WTC11 (cell line): ENCODE results near the gene SHLD1. TPM values are rescaled to one million over a fixed set of nuclear protein-coding genes. Genes with fewer than 3 reads are reported as not detected.
A peak's percentile ranks its signal among the peaks of the same experiment; 100 is the strongest.

Experiments
- ATAC-seq: fragments of 200-7000 bp; cut with Tn5 transposase; 2 replicates; pipeline ENCODE4 v1.10.0; 2021; ENCODE audit warnings: mild to moderate bottlenecking, moderate library complexity
- CTCF ChIA-PET: fragments of 300-600 bp; sonication (Branson Sonifier 250); formaldehyde crosslinking; loops from one replicate; lab custom pipeline; 2021; ENCODE audit warnings: antibody characterized with exemption; lab: Charles Lee
- POLR2A ChIA-PET: fragments of 350-600 bp; sonication (Branson Sonifier 250); formaldehyde crosslinking; loops from one replicate; lab custom pipeline; 2021; ENCODE audit warnings: antibody characterized with exemption; lab: Charles Lee
- DNase-seq: peaks from one replicate; pipeline ENCODE4 v3.0.0; 2021; ENCODE audit warnings: low spot score
- H3K27ac Mint-ChIP-seq: 2 replicates; pipeline ENCODE4 v1.8.0; 2021; ENCODE audit warnings: mixed read lengths
- H3K27me3 Mint-ChIP-seq: 2 replicates; pipeline ENCODE4 v1.8.0; 2021; ENCODE audit warnings: low read depth, mild to moderate bottlenecking, moderate library complexity, mixed read lengths
- H3K36me3 Mint-ChIP-seq: 2 replicates; pipeline ENCODE4 v1.8.0; 2021; ENCODE audit warnings: mixed read lengths
- H3K4me1 Mint-ChIP-seq: 2 replicates; pipeline ENCODE4 v1.8.0; 2022; ENCODE audit warnings: mixed read lengths
- H3K4me3 Mint-ChIP-seq: 2 replicates; pipeline ENCODE4 v1.8.0; 2021; ENCODE audit warnings: mild to moderate bottlenecking, moderate library complexity, mixed read lengths
- H3K9me3 Mint-ChIP-seq: 2 replicates; pipeline ENCODE4 v1.8.0; 2021; ENCODE audit warnings: mixed read lengths
- ETV6 ChIP-seq: sonication (generic); formaldehyde crosslinking; IDR thresholded peaks from 2 replicates; pipeline ENCODE4 v1.8.1; 2022; ENCODE audit warnings: mild to moderate bottlenecking, missing genetic modification reagents
- GABPB1 ChIP-seq: sonication (generic); formaldehyde crosslinking; IDR thresholded peaks from 2 replicates; pipeline ENCODE4 v1.8.1; 2023; ENCODE audit warnings: mild to moderate bottlenecking, missing genetic modification reagents
- GRHL2 ChIP-seq: fragments of 250-450 bp; sonication (Bioruptor Pico); IDR thresholded peaks from 2 replicates; pipeline ENCODE4 v1.8.0; 2022; ENCODE audit warnings: mild to moderate bottlenecking, moderate library complexity; ENCODE audit not compliant: insufficient replicate concordance, severe bottlenecking
- GTF2I ChIP-seq: fragments of 250-450 bp; sonication (Bioruptor Pico); conservative IDR thresholded peaks from 2 replicates; pipeline ENCODE4 v1.4.0; 2021; ENCODE audit warnings: mild to moderate bottlenecking
- IRF2 ChIP-seq: sonication (generic); formaldehyde crosslinking; IDR thresholded peaks from 2 replicates; pipeline ENCODE4 v1.8.0; 2022; ENCODE audit warnings: low read depth, missing genetic modification reagents, borderline replicate concordance
- JAZF1 ChIP-seq: fragments of 250-450 bp; sonication (Bioruptor Pico); IDR thresholded peaks from 2 replicates; pipeline ENCODE4 v1.9.0; 2021; ENCODE audit warnings: moderate library complexity, mild to moderate bottlenecking, inconsistent platforms
- KAT7 ChIP-seq: sonication (generic); formaldehyde crosslinking; IDR thresholded peaks from 2 replicates; pipeline ENCODE4 v1.8.1; 2023; ENCODE audit warnings: missing genetic modification reagents, mild to moderate bottlenecking, borderline replicate concordance
- RELA ChIP-seq: sonication (generic); formaldehyde crosslinking; IDR thresholded peaks from 2 replicates; pipeline ENCODE4 v1.8.1; 2022; ENCODE audit warnings: missing genetic modification reagents, mild to moderate bottlenecking, borderline replicate concordance
- ZNF263 ChIP-seq: sonication (generic); formaldehyde crosslinking; IDR thresholded peaks from 2 replicates; pipeline ENCODE4 v1.8.1; 2022; ENCODE audit warnings: low read depth, mild to moderate bottlenecking, moderate library complexity, missing genetic modification reagents
- ZNF416 ChIP-seq: fragments of 250-450 bp; sonication (Bioruptor Pico); IDR thresholded peaks from 2 replicates; pipeline ENCODE4 v1.9.0; 2021; ENCODE audit warnings: mild to moderate bottlenecking, inconsistent platforms
- ZNF671 ChIP-seq: fragments of 250-450 bp; sonication (Bioruptor Pico); IDR thresholded peaks from 2 replicates; pipeline ENCODE4 v1.8.0; 2021; ENCODE audit warnings: mild to moderate bottlenecking
- total RNA-seq: library from RNA; stranded (reverse); gene quantifications from 3 replicates; pipeline ENCODE4 v1.2.3, GENCODE V29; 2021
- TF ChIP-seq, protein P1 (sequence below): sonication (generic); formaldehyde crosslinking; IDR thresholded peaks from 2 replicates; pipeline ENCODE4 v1.8.0; 2022; ENCODE audit warnings: missing genetic modification reagents
- TF ChIP-seq, protein P2 (sequence below): sonication (generic); formaldehyde crosslinking; IDR thresholded peaks from 2 replicates; pipeline ENCODE4 v1.8.1; 2022; ENCODE audit warnings: mild to moderate bottlenecking, missing genetic modification reagents, moderate library complexity, borderline replicate concordance
- TF ChIP-seq, protein P3 (sequence below): sonication (generic); formaldehyde crosslinking; IDR thresholded peaks from 2 replicates; pipeline ENCODE4 v1.8.1; 2023; ENCODE audit warnings: mild to moderate bottlenecking, moderate library complexity, missing genetic modification reagents
- TF ChIP-seq, protein P4 (sequence below): sonication (generic); formaldehyde crosslinking; IDR thresholded peaks from 2 replicates; pipeline ENCODE4 v1.8.0; 2023; ENCODE audit warnings: missing genetic modification reagents, mild to moderate bottlenecking, borderline replicate concordance

SHLD1 gene
- total RNA-seq, 1 experiment from 2014 or later: 4.1 TPM

DNA sequence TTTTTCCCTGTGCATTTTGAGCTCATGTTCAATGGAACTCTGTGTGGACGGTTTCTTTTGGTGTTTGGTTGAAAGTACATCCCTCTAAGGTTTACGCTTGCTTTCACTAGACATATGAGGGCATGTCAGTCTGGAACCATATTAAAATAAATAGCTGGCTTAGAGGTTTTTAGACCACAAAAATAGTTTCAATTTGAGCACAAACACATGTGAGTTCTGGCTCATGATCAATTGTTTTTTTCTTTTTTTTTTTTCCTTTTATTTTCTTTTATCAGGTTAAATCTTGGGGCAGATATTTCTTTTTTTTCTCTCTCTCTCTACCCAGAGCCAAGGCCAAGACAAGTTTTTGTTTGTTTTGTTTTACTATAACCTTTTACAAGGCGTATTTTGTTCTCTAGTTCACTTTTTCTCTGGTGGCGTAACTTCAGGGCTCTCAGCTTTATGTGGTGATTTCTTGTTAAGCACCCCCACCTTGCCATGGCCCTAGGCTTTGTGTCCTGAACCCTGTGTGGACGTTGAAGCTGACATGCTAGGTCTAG, 92.9 kb downstream of the SHLD1 start:
- no peak for ATAC-seq
- TF ChIP-seq ZNF671 (CRISPR knock-in tag) (no peak), KAT7 (CRISPR knock-in tag) (no peak)
- Mint-ChIP-seq H3K36me3 (no peaks in the 10 kb centered on the region), H3K4me3 (no peak overlapping the region), H3K27me3 (no peaks in the 10 kb centered on the region), H3K27ac (no peak overlapping the region; the same call in 1 of the 2 replicates), H3K9me3 (no peaks in the 10 kb centered on the region), H3K4me1 (peaks cover 11% of the 10 kb centered on the region)
- POLR2A ChIA-PET: no interaction called here
- CTCF ChIA-PET: interaction anchor here (0.7 kb wide), 1 partner anchor 146 kb away, joined by 3 read pairs; no protein-coding TSS in a partner anchor
- DNase-seq: no peak

DNA sequence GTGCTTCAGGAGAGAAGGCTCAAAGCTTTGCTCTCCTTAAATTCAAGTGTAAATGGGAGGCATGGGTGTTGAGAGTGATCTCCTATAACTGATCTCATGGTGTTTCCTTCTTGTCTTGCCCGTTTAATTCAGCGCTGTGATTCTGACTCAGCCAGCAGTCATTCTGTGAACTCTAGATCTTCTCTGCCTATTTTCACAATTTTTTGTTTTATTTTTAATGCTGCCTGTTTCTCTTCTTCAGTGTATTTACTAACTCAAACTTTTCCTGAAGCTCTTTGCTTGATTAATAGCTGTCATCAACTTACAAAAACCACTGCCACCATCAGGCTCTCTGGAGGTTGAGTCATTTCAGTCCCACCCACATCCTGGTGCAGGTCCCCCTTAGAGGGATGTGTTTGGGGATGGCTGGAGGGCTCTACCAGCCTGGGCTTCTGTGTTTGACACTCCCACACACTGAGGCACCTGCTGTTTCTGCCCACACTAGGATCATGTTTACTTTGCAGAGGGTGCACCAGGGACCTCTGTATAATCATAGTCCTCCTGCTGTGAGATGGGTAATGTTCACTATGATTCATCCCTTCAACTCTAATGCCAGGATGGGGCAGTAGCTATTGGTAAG, 94.0 kb downstream of the SHLD1 start:
- Mint-ChIP-seq H3K36me3 (no peaks in the 10 kb centered on the region), H3K27ac (no peak overlapping the region), H3K27me3 (no peaks in the 10 kb centered on the region), H3K4me3 (no peak overlapping the region), H3K9me3 (no peaks in the 10 kb centered on the region), H3K4me1 (peaks cover 11% of the 10 kb centered on the region)
- ChIA-PET POLR2A (no interaction called here), CTCF (no interaction called here)
- TF ChIP-seq, protein P1, sequence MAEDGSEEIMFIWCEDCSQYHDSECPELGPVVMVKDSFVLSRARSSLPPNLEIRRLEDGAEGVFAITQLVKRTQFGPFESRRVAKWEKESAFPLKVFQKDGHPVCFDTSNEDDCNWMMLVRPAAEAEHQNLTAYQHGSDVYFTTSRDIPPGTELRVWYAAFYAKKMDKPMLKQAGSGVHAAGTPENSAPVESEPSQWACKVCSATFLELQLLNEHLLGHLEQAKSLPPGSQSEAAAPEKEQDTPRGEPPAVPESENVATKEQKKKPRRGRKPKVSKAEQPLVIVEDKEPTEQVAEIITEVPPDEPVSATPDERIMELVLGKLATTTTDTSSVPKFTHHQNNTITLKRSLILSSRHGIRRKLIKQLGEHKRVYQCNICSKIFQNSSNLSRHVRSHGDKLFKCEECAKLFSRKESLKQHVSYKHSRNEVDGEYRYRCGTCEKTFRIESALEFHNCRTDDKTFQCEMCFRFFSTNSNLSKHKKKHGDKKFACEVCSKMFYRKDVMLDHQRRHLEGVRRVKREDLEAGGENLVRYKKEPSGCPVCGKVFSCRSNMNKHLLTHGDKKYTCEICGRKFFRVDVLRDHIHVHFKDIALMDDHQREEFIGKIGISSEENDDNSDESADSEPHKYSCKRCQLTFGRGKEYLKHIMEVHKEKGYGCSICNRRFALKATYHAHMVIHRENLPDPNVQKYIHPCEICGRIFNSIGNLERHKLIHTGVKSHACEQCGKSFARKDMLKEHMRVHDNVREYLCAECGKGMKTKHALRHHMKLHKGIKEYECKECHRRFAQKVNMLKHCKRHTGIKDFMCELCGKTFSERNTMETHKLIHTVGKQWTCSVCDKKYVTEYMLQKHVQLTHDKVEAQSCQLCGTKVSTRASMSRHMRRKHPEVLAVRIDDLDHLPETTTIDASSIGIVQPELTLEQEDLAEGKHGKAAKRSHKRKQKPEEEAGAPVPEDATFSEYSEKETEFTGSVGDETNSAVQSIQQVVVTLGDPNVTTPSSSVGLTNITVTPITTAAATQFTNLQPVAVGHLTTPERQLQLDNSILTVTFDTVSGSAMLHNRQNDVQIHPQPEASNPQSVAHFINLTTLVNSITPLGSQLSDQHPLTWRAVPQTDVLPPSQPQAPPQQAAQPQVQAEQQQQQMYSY (CRISPR knock-in tag): no peak
- TF ChIP-seq RELA: no peak
- TF ChIP-seq, protein P2, sequence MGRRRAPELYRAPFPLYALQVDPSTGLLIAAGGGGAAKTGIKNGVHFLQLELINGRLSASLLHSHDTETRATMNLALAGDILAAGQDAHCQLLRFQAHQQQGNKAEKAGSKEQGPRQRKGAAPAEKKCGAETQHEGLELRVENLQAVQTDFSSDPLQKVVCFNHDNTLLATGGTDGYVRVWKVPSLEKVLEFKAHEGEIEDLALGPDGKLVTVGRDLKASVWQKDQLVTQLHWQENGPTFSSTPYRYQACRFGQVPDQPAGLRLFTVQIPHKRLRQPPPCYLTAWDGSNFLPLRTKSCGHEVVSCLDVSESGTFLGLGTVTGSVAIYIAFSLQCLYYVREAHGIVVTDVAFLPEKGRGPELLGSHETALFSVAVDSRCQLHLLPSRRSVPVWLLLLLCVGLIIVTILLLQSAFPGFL: no peak
- DNase-seq (no peak), ATAC-seq (peak; percentile 32; the same call in 1 of the 2 replicates)

DNA sequence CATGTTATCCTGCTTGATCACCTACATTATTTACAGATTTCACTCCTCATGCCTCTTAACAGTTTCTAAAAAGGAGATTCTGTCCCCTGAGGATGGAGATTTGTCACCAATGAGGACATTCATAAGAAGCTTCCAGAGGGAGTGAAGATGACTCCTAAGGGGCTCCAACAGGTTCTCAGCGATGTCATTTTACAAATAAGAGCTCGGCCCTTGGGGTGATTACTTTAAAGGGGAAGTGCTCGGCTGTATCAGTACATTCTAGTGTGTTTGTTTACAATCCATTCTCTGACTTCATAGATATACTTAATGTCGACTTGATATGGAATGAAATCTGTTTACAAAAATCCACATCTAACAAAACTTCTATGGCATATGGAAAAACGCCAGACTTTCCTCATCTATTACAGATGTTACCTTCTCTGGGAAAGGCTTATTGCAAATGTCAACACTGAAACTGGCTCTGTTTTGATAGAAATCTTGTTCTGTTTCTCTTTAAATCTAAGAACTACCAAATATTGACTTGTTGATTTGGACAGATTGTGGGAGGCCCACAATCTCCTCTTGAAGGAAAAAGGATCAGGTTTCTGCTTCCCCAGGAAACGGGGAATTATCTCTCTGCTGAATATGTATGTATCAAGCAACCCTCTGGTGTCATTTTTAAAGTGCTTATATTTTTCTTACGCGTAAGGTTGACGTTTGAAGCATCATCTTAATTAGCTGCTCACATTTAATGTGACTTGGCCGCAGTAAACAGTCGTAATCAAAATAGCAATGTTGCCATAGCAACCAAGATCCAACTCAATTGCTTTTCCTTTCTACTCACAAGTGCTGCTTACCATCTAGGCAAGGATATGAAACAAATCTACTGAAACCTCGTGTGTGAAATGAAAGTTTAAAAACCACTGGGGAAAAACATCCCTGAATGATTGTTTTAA, 95.7 kb downstream of the SHLD1 start:
- Mint-ChIP-seq H3K4me3 (no peak overlapping the region), H3K4me1 (peaks cover 11% of the 10 kb centered on the region), H3K27ac (no peak overlapping the region), H3K36me3 (peaks cover 3% of the 10 kb centered on the region; the same call in 1 of the 2 replicates), H3K27me3 (no peaks in the 10 kb centered on the region), H3K9me3 (peaks cover 4% of the 10 kb centered on the region)
- no peak for ATAC-seq
- POLR2A ChIA-PET: no interaction called here
- no peak for DNase-seq
- CTCF ChIA-PET: interaction anchor here (1.3 to 2.1 kb wide), 2 partner anchors 21 to 317 kb away, joined by 3 to 7 read pairs; no protein-coding TSS in a partner anchor
- TF ChIP-seq GTF2I: no peak
- no peak for TF ChIP-seq ZNF263
- no peak for TF ChIP-seq ZNF416 (CRISPR knock-in tag)
- TF ChIP-seq, protein P3, sequence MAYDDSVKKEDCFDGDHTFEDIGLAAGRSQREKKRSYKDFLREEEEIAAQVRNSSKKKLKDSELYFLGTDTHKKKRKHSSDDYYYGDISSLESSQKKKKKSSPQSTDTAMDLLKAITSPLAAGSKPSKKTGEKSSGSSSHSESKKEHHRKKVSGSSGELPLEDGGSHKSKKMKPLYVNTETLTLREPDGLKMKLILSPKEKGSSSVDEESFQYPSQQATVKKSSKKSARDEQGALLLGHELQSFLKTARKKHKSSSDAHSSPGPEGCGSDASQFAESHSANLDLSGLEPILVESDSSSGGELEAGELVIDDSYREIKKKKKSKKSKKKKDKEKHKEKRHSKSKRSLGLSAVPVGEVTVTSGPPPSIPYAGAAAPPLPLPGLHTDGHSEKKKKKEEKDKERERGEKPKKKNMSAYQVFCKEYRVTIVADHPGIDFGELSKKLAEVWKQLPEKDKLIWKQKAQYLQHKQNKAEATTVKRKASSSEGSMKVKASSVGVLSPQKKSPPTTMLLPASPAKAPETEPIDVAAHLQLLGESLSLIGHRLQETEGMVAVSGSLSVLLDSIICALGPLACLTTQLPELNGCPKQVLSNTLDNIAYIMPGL (CRISPR knock-in tag): no peak
- no peak for TF ChIP-seq GABPB1 (CRISPR knock-in tag)
- TF ChIP-seq ETV6 (CRISPR knock-in tag): no peak
- TF ChIP-seq, protein P4, sequence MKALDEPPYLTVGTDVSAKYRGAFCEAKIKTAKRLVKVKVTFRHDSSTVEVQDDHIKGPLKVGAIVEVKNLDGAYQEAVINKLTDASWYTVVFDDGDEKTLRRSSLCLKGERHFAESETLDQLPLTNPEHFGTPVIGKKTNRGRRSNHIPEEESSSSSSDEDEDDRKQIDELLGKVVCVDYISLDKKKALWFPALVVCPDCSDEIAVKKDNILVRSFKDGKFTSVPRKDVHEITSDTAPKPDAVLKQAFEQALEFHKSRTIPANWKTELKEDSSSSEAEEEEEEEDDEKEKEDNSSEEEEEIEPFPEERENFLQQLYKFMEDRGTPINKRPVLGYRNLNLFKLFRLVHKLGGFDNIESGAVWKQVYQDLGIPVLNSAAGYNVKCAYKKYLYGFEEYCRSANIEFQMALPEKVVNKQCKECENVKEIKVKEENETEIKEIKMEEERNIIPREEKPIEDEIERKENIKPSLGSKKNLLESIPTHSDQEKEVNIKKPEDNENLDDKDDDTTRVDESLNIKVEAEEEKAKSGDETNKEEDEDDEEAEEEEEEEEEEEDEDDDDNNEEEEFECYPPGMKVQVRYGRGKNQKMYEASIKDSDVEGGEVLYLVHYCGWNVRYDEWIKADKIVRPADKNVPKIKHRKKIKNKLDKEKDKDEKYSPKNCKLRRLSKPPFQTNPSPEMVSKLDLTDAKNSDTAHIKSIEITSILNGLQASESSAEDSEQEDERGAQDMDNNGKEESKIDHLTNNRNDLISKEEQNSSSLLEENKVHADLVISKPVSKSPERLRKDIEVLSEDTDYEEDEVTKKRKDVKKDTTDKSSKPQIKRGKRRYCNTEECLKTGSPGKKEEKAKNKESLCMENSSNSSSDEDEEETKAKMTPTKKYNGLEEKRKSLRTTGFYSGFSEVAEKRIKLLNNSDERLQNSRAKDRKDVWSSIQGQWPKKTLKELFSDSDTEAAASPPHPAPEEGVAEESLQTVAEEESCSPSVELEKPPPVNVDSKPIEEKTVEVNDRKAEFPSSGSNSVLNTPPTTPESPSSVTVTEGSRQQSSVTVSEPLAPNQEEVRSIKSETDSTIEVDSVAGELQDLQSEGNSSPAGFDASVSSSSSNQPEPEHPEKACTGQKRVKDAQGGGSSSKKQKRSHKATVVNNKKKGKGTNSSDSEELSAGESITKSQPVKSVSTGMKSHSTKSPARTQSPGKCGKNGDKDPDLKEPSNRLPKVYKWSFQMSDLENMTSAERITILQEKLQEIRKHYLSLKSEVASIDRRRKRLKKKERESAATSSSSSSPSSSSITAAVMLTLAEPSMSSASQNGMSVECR (CRISPR knock-in tag): no peak
- TF ChIP-seq IRF2 (CRISPR knock-in tag): no peak
- no peak for TF ChIP-seq GRHL2
- no peak for TF ChIP-seq JAZF1 (CRISPR knock-in tag)
